ENCODE data around the gene ENKUR.

The ENKUR gene

DNA sequence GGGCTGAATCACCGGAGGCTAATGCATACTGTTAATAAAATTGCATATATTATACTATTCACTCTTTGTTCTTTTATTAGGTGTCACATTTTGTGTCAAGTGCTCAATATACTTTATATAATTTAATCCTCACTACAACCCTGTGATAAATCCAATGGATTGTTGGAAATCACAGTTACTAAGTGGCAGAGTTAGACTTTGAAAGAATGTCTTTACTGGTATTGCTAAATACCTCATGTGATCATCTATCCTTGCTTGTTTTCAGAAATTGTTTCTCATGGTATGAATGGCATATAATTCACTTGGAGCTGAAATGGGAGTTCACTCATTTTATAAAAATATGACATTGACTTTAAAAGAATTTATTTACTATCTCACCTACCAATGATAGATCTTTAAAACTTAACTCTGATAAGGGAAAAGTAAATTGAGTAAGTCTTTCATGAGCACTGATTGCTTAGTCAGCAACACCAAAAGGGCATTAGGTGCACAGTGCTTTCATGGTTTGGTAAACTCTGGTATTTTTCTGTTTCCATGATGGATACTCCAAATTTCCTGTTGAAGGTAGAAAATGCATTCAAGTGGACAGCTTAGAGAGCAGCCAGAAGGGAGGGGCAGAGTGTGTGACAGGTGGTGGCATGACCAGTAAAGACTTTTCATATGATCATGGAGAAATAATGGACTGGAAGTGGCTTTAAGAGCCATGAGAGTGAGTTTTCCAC, 22.6 kb downstream of the ENKUR start:
- TF ChIP-seq, protein P1, sequence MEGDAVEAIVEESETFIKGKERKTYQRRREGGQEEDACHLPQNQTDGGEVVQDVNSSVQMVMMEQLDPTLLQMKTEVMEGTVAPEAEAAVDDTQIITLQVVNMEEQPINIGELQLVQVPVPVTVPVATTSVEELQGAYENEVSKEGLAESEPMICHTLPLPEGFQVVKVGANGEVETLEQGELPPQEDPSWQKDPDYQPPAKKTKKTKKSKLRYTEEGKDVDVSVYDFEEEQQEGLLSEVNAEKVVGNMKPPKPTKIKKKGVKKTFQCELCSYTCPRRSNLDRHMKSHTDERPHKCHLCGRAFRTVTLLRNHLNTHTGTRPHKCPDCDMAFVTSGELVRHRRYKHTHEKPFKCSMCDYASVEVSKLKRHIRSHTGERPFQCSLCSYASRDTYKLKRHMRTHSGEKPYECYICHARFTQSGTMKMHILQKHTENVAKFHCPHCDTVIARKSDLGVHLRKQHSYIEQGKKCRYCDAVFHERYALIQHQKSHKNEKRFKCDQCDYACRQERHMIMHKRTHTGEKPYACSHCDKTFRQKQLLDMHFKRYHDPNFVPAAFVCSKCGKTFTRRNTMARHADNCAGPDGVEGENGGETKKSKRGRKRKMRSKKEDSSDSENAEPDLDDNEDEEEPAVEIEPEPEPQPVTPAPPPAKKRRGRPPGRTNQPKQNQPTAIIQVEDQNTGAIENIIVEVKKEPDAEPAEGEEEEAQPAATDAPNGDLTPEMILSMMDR (IDR thresholded peaks at IDR 0.05; ENCODE audit: low read depth, low read length): no peak
- in situ Hi-C loops (cut with HindIII; ENCODE audit: low sequenced_read_pairs): no loop called here
- DNase-seq (ENCODE audit: low read depth, low spot score): no peak
- no peak overlapping the region for H3K4me3 ChIP-seq (ENCODE audit: low read depth, low read length)

- TF ChIP-seq, protein P1 (IDR thresholded peaks at IDR 0.05; ENCODE audit: low read depth, low read length): no peak
- in situ Hi-C loops (cut with HindIII; ENCODE audit: low sequenced_read_pairs): no loop called here
- H3K4me3 ChIP-seq (ENCODE audit: low read depth, low read length): no peak overlapping the region
- DNase-seq (ENCODE audit: low read depth, low spot score): no peak
These were observed 23.3 kb downstream of the ENKUR start for GRCh38 chr10:24992512-24993133.

- no peak for DNase-seq (ENCODE audit: low read depth, low spot score)
- TF ChIP-seq, protein P1 (IDR thresholded peaks at IDR 0.05; ENCODE audit: low read depth, low read length): no peak
- H3K4me3 ChIP-seq (ENCODE audit: low read depth, low read length): no peak overlapping the region
- in situ Hi-C loops (cut with HindIII; ENCODE audit: low sequenced_read_pairs): no loop called here
These were observed 24.7 kb downstream of the ENKUR start for GRCh38 chr10:24991298-24991697.

DNA sequence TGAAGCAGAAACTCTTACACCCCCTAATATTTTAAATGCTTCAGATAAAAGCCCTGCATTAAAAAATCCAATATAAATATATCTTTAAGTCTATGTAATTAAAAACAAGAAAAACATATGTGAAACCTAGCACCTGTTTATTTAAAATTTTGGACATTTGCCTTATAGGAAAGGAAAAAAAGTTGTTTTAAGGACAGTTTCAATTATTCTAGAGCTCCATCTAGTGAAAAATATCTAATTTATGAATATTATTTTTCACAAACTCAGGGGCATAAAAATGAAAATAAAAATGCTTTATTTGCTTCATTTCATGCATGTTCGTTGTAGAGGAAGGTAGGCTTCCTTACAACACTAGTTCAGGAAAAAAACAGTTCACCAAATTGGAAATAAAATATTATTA, 26.1 kb downstream of the ENKUR start:
- TF ChIP-seq, protein P1 (IDR thresholded peaks at IDR 0.05; ENCODE audit: low read depth, low read length): no peak
- in situ Hi-C loops (cut with HindIII; ENCODE audit: low sequenced_read_pairs): no loop called here
- DNase-seq (ENCODE audit: low read depth, low spot score): peak; percentile 28
- no peak overlapping the region for H3K4me3 ChIP-seq (ENCODE audit: low read depth, low read length)

GRCh38 chr10:24988831-24989640, 26.9 kb downstream of the ENKUR start:
- DNase-seq (ENCODE audit: low read depth, low spot score): no peak
- TF ChIP-seq, protein P1 (IDR thresholded peaks at IDR 0.05; ENCODE audit: low read depth, low read length): no peak
- no peak overlapping the region for H3K4me3 ChIP-seq (ENCODE audit: low read depth, low read length)
- in situ Hi-C loops (cut with HindIII; ENCODE audit: low sequenced_read_pairs): no loop called here

DNA sequence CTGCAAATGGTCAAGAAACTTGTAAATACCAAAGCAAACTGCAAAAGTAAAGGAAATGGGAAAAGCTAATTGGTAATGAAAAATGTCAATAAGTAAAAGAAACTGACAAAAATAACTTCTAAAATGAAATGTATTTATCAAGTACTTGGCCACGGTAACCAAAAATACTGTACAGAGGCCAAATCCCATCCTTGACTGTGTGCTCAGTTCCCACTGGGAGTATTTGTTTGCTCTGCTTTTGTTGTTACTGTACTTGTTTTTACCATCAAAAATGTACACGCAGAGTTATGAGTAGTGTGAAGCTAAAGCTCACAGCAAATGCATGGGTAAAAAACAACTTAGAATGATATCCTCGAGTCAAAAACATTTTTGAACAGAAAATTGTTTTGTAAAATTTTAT, 31.1 kb downstream of the ENKUR start:
- H3K4me3 ChIP-seq (ENCODE audit: low read depth, low read length): no peak overlapping the region
- DNase-seq (ENCODE audit: low read depth, low spot score): no peak
- in situ Hi-C loops (cut with HindIII; ENCODE audit: low sequenced_read_pairs): no loop called here
- TF ChIP-seq, protein P1 (IDR thresholded peaks at IDR 0.05; ENCODE audit: low read depth, low read length): no peak
